Thymus (tissue), 11 donors: ENCODE measurements around the gene LHFPL3. TPM values are rescaled to one million over a fixed set of nuclear protein-coding genes. Genes with fewer than 3 reads are reported as not detected.

ENCODE experiments used
- DNase-seq, 9 donors: peaks; one replicate each; pipeline ENCODE4 v3.0.0-alpha.2; 2013; ENCODE audit warnings: low spot score in 9 of 9, low read depth in 6 of 9, missing footprints in 1 of 9
- H3K27ac ChIP-seq, 2 donors: one replicate each; pipeline ENCODE4 v1.5.1; 2013; ENCODE audit warnings: control low read depth in 1 of 2, low read depth in 1 of 2, low read length in 1 of 2, mild to moderate bottlenecking in 1 of 2, moderate library complexity in 1 of 2
- H3K27me3 ChIP-seq, 2 donors: one replicate each; pipeline ENCODE4 v1.5.1; 2013; ENCODE audit warnings: low read length in 1 of 2; ENCODE audit not compliant: control insufficient read depth in 2 of 2, insufficient read depth in 1 of 2
- H3K36me3 ChIP-seq, 2 donors: one replicate each; pipeline ENCODE4 v1.5.1; 2013; ENCODE audit warnings: low read length in 1 of 2, mild to moderate bottlenecking in 1 of 2, moderate library complexity in 1 of 2; ENCODE audit not compliant: control insufficient read depth in 2 of 2, insufficient read depth in 2 of 2
- H3K4me1 ChIP-seq, 2 donors: one replicate each; pipeline ENCODE4 v1.5.1; 2013; ENCODE audit warnings: low read length in 2 of 2; ENCODE audit not compliant: control insufficient read depth in 2 of 2, insufficient read depth in 2 of 2
- H3K4me3 ChIP-seq, 2 donors: one replicate each; pipeline ENCODE4 v1.5.1; 2013; ENCODE audit warnings: low read length in 2 of 2, control low read depth in 1 of 2, mild to moderate bottlenecking in 1 of 2
- H3K9me3 ChIP-seq, 2 donors: one replicate each; pipeline ENCODE4 v1.5.1; 2013; ENCODE audit warnings: low read length in 1 of 2, mild to moderate bottlenecking in 1 of 2; ENCODE audit not compliant: control insufficient read depth in 2 of 2, insufficient read depth in 1 of 2
- WGBS: extraction: QIAGEN DNeasy Blood & Tissue Kit; methylation state at CpG from one replicate; pipeline ENCODE4 v1.1.7; 2013; 5-methylcytosine and 5-hydroxymethylcytosine counted together
- polyA plus RNA-seq: library from polyadenylated mRNA; stranded (reverse); fragments of 200-250 nt; gene quantifications from one replicate; pipeline ENCODE4 v1.2.3, GENCODE V29; 2013
- total RNA-seq: library from RNA; stranded (reverse); fragments of 120-200 nt; gene quantifications from one replicate; pipeline ENCODE4 v1.2.4, GENCODE V29; 2013
- donor health status: healthy.

The LHFPL3 gene
- total and polyA plus RNA-seq, 2 donors, result 0.05 to 0.14 TPM

- Histone ChIP-seq H3K9me3 (no peaks in the 10 kb centered on the region), H3K27me3 (no peaks in the 10 kb centered on the region), H3K36me3 (no peaks in the 10 kb centered on the region), H3K4me1 (no peaks in the 10 kb centered on the region), H3K4me3 (no peak overlapping the region), H3K27ac (no peak overlapping the region)
- WGBS, result 90% methylated on average over 4 of the region's 4 CpGs
- DNase-seq, result no peak
Measured at GRCh38 chr7:104640506-104640905, 312.1 kb downstream of the LHFPL3 start.

GRCh38 chr7:104642560-104642959 is 314.2 kb downstream of the LHFPL3 start:
- no peak for DNase-seq
- Histone ChIP-seq H3K9me3 (no peaks in the 10 kb centered on the region), H3K27me3 (no peaks in the 10 kb centered on the region), H3K36me3 (no peaks in the 10 kb centered on the region), H3K4me1 (no peaks in the 10 kb centered on the region), H3K4me3 (no peak overlapping the region), H3K27ac (no peak overlapping the region)
- WGBS, result 86% methylated on average over 2 of the region's 2 CpGs

- H3K36me3 ChIP-seq, result no peaks in the 10 kb centered on the region
- no peaks in the 10 kb centered on the region for H3K27me3 ChIP-seq
- no peaks in the 10 kb centered on the region for H3K9me3 ChIP-seq
- DNase-seq, result peak in 1 of 9 donors; percentile 1
- H3K27ac ChIP-seq, result no peak overlapping the region
- H3K4me3 ChIP-seq, result no peak overlapping the region
- 64% methylated on average over 5 of the region's 5 CpGs for WGBS
- no peaks in the 10 kb centered on the region for H3K4me1 ChIP-seq
Measured at GRCh38 chr7:104643587-104644217, 315.3 kb downstream of the LHFPL3 start.

DNA sequence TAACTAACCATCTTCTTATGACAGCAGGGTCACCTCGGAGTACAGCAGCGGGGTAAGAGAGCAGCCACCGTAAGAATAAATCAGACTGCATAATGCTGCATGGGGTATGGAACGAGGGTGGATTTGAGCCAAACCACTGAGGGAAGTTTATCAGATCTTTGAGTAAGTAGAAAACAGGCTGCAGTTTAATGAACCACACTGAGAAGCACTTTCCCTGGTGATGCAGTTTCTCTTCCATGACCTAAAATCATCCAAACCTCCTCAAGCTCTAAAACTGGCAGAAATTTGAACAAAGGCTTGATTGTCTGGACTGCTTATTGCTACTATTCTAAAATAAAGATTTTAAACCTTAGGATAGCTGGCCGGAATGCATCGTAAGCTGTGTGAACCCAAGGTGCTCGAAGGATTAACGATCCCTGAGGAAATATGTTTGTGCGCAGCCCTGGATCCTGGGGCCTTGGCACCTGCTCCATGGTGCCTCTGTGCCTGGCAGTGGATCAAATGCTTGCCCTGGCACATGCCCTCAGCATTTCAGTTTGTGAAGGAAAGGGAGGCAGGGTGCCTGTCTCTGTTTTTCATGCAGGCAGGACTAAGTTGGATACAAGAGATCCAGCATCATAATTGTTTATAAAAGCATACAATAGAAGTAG is 322.7 kb downstream of the LHFPL3 start:
- H3K4me1 ChIP-seq, result no peaks in the 10 kb centered on the region
- 58% methylated on average over 9 of the region's 9 CpGs for WGBS

DNA sequence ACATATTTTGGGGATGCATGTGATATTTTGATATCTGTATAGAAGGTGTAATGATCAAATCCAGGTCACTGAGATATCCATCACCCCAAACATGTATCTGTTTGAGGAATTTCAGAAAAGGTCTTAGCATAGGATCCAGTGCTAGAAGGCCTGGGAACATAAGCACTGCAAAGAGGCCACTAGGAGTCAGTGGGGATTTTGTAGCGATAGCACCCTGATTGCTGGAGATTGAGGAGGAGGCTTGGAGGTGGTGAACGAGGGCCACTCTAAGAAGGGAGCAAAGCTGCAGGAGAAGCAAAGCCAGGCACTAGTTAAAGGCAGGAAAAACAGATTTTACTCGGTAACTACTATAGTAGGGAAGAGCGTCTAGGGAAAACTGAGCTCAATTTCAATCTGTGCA is 324.0 kb downstream of the LHFPL3 start:
- Histone ChIP-seq H3K9me3 (no peaks in the 10 kb centered on the region), H3K36me3 (no peaks in the 10 kb centered on the region), H3K4me3 (no peak overlapping the region), H3K27me3 (no peaks in the 10 kb centered on the region), H3K4me1 (no peaks in the 10 kb centered on the region), H3K27ac (no peak overlapping the region)
- WGBS, result 86% methylated on average over 4 of the region's 4 CpGs
- no peak for DNase-seq

More for the DNA sequence above, 322.7 kb downstream of the LHFPL3 start:
- Histone ChIP-seq H3K9me3 (no peaks in the 10 kb centered on the region), H3K36me3 (no peaks in the 10 kb centered on the region), H3K4me3 (no peak overlapping the region), H3K27ac (no peak overlapping the region), H3K27me3 (no peaks in the 10 kb centered on the region)
- no peak for DNase-seq

- Histone ChIP-seq H3K36me3 (no peaks in the 10 kb centered on the region), H3K27ac (no peak overlapping the region), H3K27me3 (no peaks in the 10 kb centered on the region), H3K4me1 (no peaks in the 10 kb centered on the region), H3K4me3 (no peak overlapping the region), H3K9me3 (no peaks in the 10 kb centered on the region)
- DNase-seq, result no peak
- 67% methylated on average over 1 of the region's 1 CpG for WGBS
Measured at GRCh38 chr7:104652865-104653264, 324.5 kb downstream of the LHFPL3 start.

GRCh38 chr7:104653825-104654401 is 325.5 kb downstream of the LHFPL3 start:
- Histone ChIP-seq H3K27me3 (no peaks in the 10 kb centered on the region), H3K36me3 (no peaks in the 10 kb centered on the region), H3K4me3 (no peak overlapping the region), H3K9me3 (no peaks in the 10 kb centered on the region), H3K27ac (no peak overlapping the region), H3K4me1 (no peaks in the 10 kb centered on the region)
- no peak for DNase-seq
- 93% methylated on average over 4 of the region's 4 CpGs for WGBS

- Histone ChIP-seq H3K27me3 (no peaks in the 10 kb centered on the region), H3K4me1 (no peaks in the 10 kb centered on the region), H3K4me3 (no peak overlapping the region), H3K27ac (no peak overlapping the region), H3K36me3 (no peaks in the 10 kb centered on the region), H3K9me3 (no peaks in the 10 kb centered on the region)
- WGBS, result 88% methylated on average over 3 of the region's 3 CpGs
- no peak for DNase-seq
Measured at GRCh38 chr7:104655592-104655991, 327.2 kb downstream of the LHFPL3 start.

DNA sequence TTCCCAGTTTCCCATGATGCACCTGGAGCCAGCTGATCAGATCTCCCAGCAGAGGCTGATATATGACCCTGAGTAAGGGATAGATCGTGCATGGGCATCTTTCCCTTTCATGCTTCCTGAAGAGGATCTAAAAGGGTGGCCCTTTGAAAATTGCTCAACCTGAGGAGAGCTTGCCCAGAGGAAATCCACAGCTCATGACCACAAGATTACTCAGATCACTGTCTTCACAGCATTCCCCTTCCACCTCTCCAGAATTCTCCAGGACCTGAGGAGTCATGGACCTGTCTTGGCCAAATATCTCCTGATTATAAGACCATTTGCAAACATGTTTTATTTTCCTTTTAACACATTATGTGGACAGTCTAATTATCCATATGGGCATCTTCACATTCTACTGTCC is 328.1 kb downstream of the LHFPL3 start:
- H3K27ac ChIP-seq, result no peak overlapping the region
- no peak overlapping the region for H3K4me3 ChIP-seq
- H3K27me3 ChIP-seq, result no peaks in the 10 kb centered on the region
- no peaks in the 10 kb centered on the region for H3K9me3 ChIP-seq
- H3K36me3 ChIP-seq, result no peaks in the 10 kb centered on the region
- no peaks in the 10 kb centered on the region for H3K4me1 ChIP-seq
- 68% methylated on average over 1 of the region's 1 CpG for WGBS
- no peak for DNase-seq
